HepG2 (cell line): ENCODE results near the gene NEK6. TPM values are rescaled to one million over a fixed set of nuclear protein-coding genes. Genes with fewer than 3 reads are reported as not detected.

ENCODE experiments used
- CHD2 ChIP-seq: IDR thresholded peaks from 2 replicates; pipeline ENCODE4 v1.6.1; 2011; ENCODE audit warnings: low read depth, low read length, improper control_type of control experiment
- ELF4 ChIP-seq: sonication (generic); formaldehyde crosslinking; IDR thresholded peaks from 2 replicates; pipeline ENCODE4 v1.5.0; 2020; ENCODE audit warnings: missing genetic modification reagents, mild to moderate bottlenecking, moderate library complexity, borderline replicate concordance
- ETV5 ChIP-seq: IDR thresholded peaks from 2 replicates; pipeline ENCODE4 v1.6.1; 2018; ENCODE audit warnings: missing biosample characterization, missing genetic modification reagents, inconsistent platforms, borderline replicate concordance
- HNF1B ChIP-seq: sonication (generic); formaldehyde crosslinking; IDR thresholded peaks from 2 replicates; pipeline ENCODE4 v1.5.1; 2020; ENCODE audit warnings: mild to moderate bottlenecking, moderate library complexity, missing genetic modification reagents
- KLF13 ChIP-seq: sonication (generic); formaldehyde crosslinking; IDR thresholded peaks from 2 replicates; pipeline ENCODE4 v1.4.0; 2020; ENCODE audit warnings: mild to moderate bottlenecking, missing genetic modification reagents
- RXRA ChIP-seq: sonication (generic); formaldehyde crosslinking; IDR thresholded peaks from 2 replicates; pipeline ENCODE4 v1.5.1; 2020; ENCODE audit warnings: missing genetic modification reagents
- SNRNP70 ChIP-seq: fragments of 200-400 bp; formaldehyde crosslinking; IDR thresholded peaks from 2 replicates; pipeline ENCODE4 v1.6.1; 2017; ENCODE audit warnings: mild to moderate bottlenecking, low read depth, low read length, moderate library complexity
- ZBTB40 ChIP-seq, 2 experiments: fragments of 450-650 bp in 1 of 2; sonication (generic) in 1 of 2; formaldehyde crosslinking in 1 of 2; IDR thresholded peaks; 2 replicates each; pipeline versions ENCODE4 v1.6.1 to v1.8.0; 2016 to 2022; ENCODE audit warnings: antibody characterized with exemption in 1 of 2, mild to moderate bottlenecking in 1 of 2, missing genetic modification reagents in 1 of 2
- ZC3H4 ChIP-seq: sonication (generic); formaldehyde crosslinking; IDR thresholded peaks from 2 replicates; pipeline ENCODE4 v1.4.0; 2020; ENCODE audit warnings: missing genetic modification reagents, borderline replicate concordance
- ZNF562 ChIP-seq: sonication (generic); formaldehyde crosslinking; IDR thresholded peaks from 2 replicates; pipeline ENCODE4 v1.8.0; 2022; ENCODE audit warnings: missing genetic modification reagents, borderline replicate concordance
- polyA plus RNA-seq, 8 experiments: library from polyadenylated mRNA; depleted of rRNA in 3 of 8; stranded (reverse) in 7 of 8; unstranded in 1 of 8; fragments of >200 nt; fragmentation: Illumina TruSeq in 4 of 8; extraction: Trizol in 4 of 8; gene quantifications; 2 replicates each; pipeline versions ENCODE4 v1.2.1 to v1.2.3, GENCODE V29; 2011 to 2016; ENCODE audit warnings: low read depth in 4 of 8, missing spikeins in 1 of 8, mixed read lengths in 1 of 8; ENCODE audit not compliant: insufficient read depth in 1 of 8
- total RNA-seq, 5 experiments: library from RNA; depleted of rRNA; stranded (reverse); fragments of >200 nt; fragmentation: Illumina TruSeq; extraction: Trizol; gene quantifications; 2 replicates each; pipeline ENCODE4 v1.2.3, GENCODE V29; 2016; ENCODE audit warnings: low read depth in 1 of 5
- TF ChIP-seq, protein P1 (sequence below): sonication (generic); formaldehyde crosslinking; IDR thresholded peaks from 2 replicates; pipeline ENCODE4 v1.8.1; 2023; ENCODE audit warnings: mild to moderate bottlenecking, missing genetic modification reagents
- TF ChIP-seq, protein P2 (sequence below): sonication (generic); formaldehyde crosslinking; IDR thresholded peaks from 2 replicates; pipeline ENCODE4 v1.4.0; 2020; ENCODE audit warnings: low read depth, mild to moderate bottlenecking, missing genetic modification reagents
- TF ChIP-seq, protein P3 (sequence below): sonication (generic); IDR thresholded peaks from 2 replicates; pipeline ENCODE4 v1.6.1; 2016; ENCODE audit warnings: low read depth, borderline replicate concordance
- TF ChIP-seq, protein P4 (sequence below): IDR thresholded peaks from 2 replicates; pipeline ENCODE4 v1.6.1; 2016; ENCODE audit warnings: missing genetic modification reagents, missing compliant biosample characterization

Gene NEK6
- total and polyA plus RNA-seq, 2 of the 13 experiments (the other 11 are each of a cell fraction or from before 2014, with no cell fraction given), result 30.4 to 119 TPM

DNA sequence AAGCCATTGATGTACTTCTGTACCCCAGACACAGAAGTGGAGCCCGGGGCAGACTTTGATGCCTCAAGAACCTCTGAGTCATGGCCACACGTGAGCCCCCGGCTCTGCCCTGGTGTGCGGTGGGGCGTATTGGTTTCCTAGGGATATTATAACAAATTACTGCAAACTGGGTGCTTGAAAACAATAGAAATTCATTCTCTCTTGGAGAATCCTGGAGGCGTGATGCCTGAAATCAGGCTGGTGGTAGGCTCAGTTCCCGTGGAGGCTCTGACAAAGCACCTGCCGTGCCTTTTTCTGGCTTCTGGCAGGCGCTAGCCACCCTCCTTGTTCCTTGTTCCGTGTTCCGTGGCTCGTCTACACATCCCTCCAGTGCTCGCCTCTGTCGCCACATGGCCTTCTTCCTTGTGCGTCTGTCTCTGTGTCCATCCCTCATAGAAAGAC lies 24.2 kb downstream of the NEK6 start (continued):
- TF ChIP-seq ZBTB40 (IDR thresholded peaks at IDR 0.05) (no peak), ZBTB40 (CRISPR knock-in tag; IDR thresholded peaks at IDR 0.05) (no peak), ELF4 (no peak), SNRNP70 (no peak), ZNF562 (CRISPR knock-in tag) (no peak), CHD2 (no peak), ETV5 (CRISPR knock-in tag) (peak; percentile 16; the same call in 1 of the 2 replicates), HNF1B (0 out of 2 replicates have a peak, but pooled peaks have one; percentile 41), ZC3H4 (CRISPR knock-in tag) (no peak), KLF13 (CRISPR knock-in tag) (no peak), RXRA (CRISPR knock-in tag) (no peak)
- TF ChIP-seq, protein P1, sequence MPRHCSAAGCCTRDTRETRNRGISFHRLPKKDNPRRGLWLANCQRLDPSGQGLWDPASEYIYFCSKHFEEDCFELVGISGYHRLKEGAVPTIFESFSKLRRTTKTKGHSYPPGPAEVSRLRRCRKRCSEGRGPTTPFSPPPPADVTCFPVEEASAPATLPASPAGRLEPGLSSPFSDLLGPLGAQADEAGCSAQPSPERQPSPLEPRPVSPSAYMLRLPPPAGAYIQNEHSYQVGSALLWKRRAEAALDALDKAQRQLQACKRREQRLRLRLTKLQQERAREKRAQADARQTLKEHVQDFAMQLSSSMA (CRISPR knock-in tag), result no peak
- TF ChIP-seq, protein P2, sequence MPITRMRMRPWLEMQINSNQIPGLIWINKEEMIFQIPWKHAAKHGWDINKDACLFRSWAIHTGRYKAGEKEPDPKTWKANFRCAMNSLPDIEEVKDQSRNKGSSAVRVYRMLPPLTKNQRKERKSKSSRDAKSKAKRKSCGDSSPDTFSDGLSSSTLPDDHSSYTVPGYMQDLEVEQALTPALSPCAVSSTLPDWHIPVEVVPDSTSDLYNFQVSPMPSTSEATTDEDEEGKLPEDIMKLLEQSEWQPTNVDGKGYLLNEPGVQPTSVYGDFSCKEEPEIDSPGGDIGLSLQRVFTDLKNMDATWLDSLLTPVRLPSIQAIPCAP, result no peak
- TF ChIP-seq, protein P3, sequence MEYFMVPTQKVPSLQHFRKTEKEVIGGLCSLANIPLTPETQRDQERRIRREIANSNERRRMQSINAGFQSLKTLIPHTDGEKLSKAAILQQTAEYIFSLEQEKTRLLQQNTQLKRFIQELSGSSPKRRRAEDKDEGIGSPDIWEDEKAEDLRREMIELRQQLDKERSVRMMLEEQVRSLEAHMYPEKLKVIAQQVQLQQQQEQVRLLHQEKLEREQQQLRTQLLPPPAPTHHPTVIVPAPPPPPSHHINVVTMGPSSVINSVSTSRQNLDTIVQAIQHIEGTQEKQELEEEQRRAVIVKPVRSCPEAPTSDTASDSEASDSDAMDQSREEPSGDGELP, result no peak
- TF ChIP-seq, protein P4, sequence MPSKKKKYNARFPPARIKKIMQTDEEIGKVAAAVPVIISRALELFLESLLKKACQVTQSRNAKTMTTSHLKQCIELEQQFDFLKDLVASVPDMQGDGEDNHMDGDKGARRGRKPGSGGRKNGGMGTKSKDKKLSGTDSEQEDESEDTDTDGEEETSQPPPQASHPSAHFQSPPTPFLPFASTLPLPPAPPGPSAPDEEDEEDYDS (CRISPR knock-in tag), result no peak
